ENCODE results near the gene ITPRID2.
"Not testable (repeated sequence)": the region's sequence is repeated elsewhere in the genome, so short reads cannot be mapped to it uniquely, and the experiment has no call there.

Gene ITPRID2

GRCh38 chr2:181959508-181959907, 68.0 kb downstream of the ITPRID2 start:
- DNase-seq (ENCODE audit: low spot score) = no peak

DNA sequence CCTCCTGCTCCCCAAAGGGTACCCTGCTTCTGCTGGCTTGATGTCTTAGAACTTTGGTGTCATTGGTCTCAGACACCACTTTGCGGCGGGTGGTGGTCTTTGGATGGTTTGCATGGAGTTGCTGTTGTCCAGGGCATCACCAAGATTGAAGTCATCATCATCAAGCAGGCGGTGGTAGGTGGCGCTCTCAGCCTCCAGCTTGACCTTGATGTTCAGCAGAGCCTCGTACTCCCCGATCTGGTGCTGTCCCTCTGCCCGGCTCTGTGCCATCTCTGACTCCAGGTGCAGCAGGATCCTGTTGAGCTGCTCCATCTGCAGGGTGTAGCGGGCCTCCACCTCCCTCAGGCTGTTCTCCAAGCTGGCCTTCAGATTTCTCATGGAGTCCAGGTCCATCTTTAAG, 69.6 kb downstream of the ITPRID2 start:
- DNase-seq (ENCODE audit: low spot score) = not testable (repeated sequence)

- DNase-seq (ENCODE audit: low spot score) = no peak
Measured at GRCh38 chr2:181962142-181962541, 70.6 kb downstream of the ITPRID2 start.

DNA sequence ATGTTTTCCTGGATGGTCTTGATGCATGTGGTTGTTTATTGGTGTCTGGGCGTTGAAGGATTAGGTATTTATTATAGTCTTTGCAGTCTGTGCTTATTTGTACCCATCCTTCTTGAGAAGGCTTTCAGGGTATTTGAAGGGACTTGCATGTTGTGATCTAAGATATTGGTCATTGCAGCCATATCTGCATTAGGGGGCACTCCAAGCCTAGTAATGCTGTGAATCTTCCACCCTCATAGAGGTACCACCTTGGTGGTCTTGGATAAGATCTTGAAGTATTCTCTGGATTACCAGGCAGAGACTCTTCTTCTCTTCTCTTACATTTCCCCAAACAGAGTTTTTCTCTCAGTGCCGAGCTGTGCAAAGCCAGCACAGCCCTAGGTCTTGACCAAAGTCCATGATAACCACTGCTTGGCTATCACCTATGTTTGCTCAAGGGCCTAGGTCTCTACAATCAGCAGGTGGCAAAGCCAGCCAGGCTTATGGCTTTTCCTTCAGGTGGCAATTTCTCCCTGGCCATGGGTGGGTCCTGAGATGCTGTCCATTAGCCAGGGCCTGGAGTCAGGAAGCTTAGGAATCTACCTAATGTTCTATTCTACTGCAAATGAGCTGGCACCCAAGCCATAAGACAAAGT, 78.7 kb downstream of the ITPRID2 start:
- DNase-seq (ENCODE audit: low spot score) = no peak

- no peak for DNase-seq (ENCODE audit: low spot score)
Measured at GRCh38 chr2:181971032-181971431, 79.5 kb downstream of the ITPRID2 start.

DNA sequence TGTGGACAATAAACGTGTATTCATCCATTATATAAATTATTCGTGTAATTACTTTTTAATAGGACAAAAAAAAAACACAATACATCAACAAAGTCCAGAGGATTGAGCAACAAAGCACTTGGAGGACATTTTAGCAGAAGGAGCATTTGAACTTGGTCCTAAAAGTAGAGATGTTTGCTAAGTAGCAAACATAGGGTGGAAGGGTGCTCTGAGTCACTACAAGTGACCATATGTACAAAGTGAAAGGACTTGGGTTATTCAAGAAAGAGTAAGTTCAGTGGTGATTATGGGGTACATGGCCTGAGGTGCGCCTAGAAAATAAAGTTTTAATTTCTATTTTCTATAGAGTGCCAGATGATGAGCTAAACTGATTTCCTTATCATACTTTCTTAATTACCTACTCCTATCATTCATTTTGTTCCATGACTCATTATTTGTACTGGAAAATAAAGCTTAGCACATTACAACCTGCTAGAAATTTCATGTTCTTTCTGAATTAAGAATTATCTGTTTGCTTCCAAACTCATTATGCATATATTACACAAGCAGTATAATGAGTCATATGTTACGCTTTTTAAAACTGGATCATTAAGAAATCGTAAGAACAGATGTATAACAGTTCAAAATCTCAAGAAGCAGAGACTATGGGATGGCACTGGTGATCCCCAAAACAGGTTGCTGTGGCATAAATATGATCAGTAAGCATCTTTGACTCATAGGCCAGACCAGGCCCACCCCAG, 81.1 kb downstream of the ITPRID2 start:
- no peak for DNase-seq (ENCODE audit: low spot score)

DNA sequence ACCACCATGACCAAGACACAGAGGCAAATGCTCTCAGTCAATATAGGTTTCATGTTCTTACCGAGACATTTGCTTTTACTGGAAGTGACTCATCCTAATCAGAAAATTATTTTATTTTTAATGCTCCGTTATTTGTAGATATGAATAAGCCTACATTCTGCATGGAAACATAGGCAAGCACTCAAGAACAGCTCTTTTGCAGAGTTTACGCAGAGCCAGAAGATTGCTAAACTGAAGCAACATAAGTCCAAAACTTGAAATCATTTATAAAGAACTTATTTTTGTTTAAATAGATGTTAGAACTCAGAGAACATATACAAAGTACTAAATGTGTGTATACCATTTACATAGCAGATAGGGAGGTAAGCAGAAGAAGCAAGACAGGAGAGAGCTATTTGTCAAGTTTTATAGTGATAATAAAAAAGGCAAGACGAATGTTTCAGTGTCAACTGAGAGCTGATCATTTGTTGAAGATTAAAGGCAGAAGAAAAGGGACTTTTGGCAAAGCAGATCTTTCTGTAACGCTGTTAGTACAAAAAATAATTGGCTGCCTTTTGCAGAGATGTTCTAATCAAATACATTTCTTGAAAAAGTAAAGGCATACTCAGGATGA, 81.7 kb downstream of the ITPRID2 start:
- DNase-seq (ENCODE audit: low spot score) = no peak

DNA sequence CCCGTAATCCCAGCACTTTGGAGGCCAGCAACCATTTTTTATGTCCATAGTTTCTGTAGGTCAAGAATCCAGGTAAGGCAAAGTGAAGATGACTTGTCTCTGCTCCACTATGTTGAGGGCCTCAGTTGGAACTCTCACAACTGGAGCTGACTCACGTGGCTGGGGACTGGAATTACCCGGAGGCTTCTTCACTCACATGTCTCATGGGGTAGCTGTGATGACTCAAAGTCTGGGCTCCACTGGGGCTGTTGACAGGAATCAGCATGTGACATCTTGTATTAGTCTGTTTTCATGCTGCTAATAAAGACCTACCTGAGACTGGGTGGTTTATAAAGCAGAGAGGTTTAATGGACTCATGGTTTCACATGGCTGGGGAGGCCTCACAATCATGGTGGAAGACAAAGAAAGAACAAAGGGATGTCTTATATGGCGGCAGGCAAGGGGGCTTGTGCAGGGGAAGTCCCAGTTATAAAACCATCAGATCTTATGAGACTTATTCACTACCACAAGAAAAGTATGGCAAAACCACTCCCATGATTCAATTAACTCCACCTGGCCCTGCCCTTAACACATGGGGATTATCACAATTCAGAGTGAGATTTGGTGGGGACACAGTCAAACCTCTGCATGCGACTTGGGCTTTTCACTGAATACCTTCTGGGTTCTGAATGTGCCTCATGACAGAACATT, 86.3 kb downstream of the ITPRID2 start:
- DNase-seq (ENCODE audit: low spot score) = no peak

DNA sequence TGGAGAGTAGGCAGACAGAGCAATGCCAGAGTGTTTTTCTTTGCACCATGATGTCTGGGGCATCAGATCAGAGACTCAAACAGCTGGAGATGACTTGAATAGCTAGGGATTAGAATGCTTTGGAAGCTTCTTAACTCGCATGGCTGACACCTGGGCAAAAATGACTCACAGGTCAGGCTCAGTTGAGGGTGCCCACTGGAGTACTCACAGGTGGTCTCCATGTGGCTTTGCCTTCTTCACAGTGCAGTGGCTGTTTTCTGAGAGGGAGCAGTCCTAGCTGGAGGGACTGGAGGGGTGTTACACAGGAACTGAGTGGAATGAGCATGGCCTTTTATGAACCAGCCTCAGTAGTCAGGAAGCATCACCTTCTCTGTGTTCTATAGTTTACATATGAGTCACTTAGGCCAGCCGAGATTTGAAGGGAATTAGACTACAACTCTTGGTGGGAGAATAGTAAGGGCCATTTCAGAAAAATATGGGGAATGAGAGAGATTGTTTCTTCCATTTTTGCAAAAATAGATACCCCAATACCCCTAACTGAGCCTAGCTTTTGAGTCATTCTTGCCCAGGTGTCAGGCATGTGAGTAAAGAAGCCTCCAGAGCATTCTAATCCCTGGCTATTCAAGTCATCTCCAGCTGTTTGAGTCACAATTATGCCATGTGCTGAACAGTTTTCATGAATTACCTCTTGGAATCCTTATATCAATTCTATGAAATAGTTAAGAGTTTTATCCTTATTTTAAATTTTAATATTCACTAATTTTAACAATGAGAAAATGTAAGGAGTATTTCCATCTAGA, 87.0 kb downstream of the ITPRID2 start:
- DNase-seq (ENCODE audit: low spot score) = no peak
